IPS DF 6.9 (cell line): ENCODE data around the gene MCF2L2.

Source experiments
- DNase-seq: peaks from one replicate; pipeline ENCODE4 v3.0.0-alpha.2; 2013; ENCODE audit warnings: low read depth, low spot score
- H3K27ac ChIP-seq: one replicate; pipeline ENCODE4 v1.5.1; 2013; ENCODE audit warnings: low read length, control low read depth
- H3K27me3 ChIP-seq: 2 replicates; pipeline ENCODE4 v1.6.1; 2013; ENCODE audit warnings: mild to moderate bottlenecking, low read length; ENCODE audit not compliant: control insufficient read depth, insufficient read depth
- H3K36me3 ChIP-seq: 2 replicates; pipeline ENCODE4 v1.6.1; 2013; ENCODE audit warnings: low read length; ENCODE audit not compliant: control insufficient read depth, insufficient read depth
- H3K4me1 ChIP-seq: 2 replicates; pipeline ENCODE4 v1.6.1; 2013; ENCODE audit warnings: low read length; ENCODE audit not compliant: control insufficient read depth, insufficient read depth
- H3K4me3 ChIP-seq: 2 replicates; pipeline ENCODE4 v1.5.1; 2013; ENCODE audit warnings: mild to moderate bottlenecking, low read length
- H3K9me3 ChIP-seq: 2 replicates; pipeline ENCODE4 v1.6.1; 2013; ENCODE audit warnings: low read length, inconsistent platforms; ENCODE audit not compliant: control insufficient read depth, insufficient read depth
- WGBS: extraction: QIAGEN DNeasy Blood & Tissue Kit; methylation state at CpG from one replicate; pipeline ENCODE4 v1.1.7; 2013; ENCODE audit warnings: mixed read lengths, missing lambda C conversion rate; ENCODE audit not compliant: insufficient read length, insufficient coverage; 5-methylcytosine and 5-hydroxymethylcytosine counted together

MCF2L2 gene

GRCh38 chr3:183261151-183261724 is 167.2 kb downstream of the MCF2L2 start:
- H3K4me1 ChIP-seq: peaks cover 5% of the 10 kb centered on the region; the same call in 1 of the 2 replicates
- DNase-seq: no peak
- no peak overlapping the region for H3K27ac ChIP-seq
- no peaks in the 10 kb centered on the region for H3K36me3 ChIP-seq
- no peak overlapping the region for H3K4me3 ChIP-seq
- H3K9me3 ChIP-seq: no peaks in the 10 kb centered on the region
- no CpG with 5 or more reads among the region's 5 CpGs for WGBS
- no peaks in the 10 kb centered on the region for H3K27me3 ChIP-seq

GRCh38 chr3:183260167-183260904 is 168.1 kb downstream of the MCF2L2 start:
- Histone ChIP-seq H3K4me3 (no peak overlapping the region), H3K9me3 (no peaks in the 10 kb centered on the region), H3K36me3 (no peaks in the 10 kb centered on the region), H3K27ac (no peak overlapping the region), H3K27me3 (no peaks in the 10 kb centered on the region), H3K4me1 (peaks cover 2% of the 10 kb centered on the region; the same call in 1 of the 2 replicates)
- no peak for DNase-seq
- no CpG with 5 or more reads among the region's 7 CpGs for WGBS

DNA sequence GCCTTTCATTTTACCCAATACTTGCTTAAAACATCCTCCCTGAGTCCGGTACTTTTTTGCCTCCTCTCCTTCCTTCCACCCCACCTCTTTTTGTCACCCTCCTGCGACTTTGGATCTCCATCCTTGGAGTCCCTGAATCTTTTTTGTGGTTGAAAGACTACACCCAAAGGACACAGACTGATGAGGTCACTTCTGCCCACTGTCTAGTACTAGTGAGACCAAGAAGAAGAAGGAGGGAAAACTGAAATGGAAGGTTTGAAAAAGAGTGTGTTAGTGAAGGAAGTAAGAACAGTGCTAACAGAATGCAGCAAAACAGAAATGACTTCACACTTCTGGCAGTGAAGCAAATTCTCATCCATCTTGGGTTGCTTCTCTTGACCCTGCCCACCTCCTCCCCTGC is 168.8 kb downstream of the MCF2L2 start:
- no CpG with 5 or more reads among the region's 2 CpGs for WGBS
- Histone ChIP-seq H3K27me3 (no peaks in the 10 kb centered on the region), H3K4me3 (no peak overlapping the region), H3K4me1 (peaks cover 2% of the 10 kb centered on the region; the same call in 1 of the 2 replicates), H3K27ac (no peak overlapping the region), H3K9me3 (no peaks in the 10 kb centered on the region), H3K36me3 (no peaks in the 10 kb centered on the region)
- no peak for DNase-seq

- WGBS: no CpG with 5 or more reads among the region's 3 CpGs
- DNase-seq: no peak
- Histone ChIP-seq H3K4me1 (peaks cover 2% of the 10 kb centered on the region; the same call in 1 of the 2 replicates), H3K27ac (no peak overlapping the region), H3K4me3 (no peak overlapping the region), H3K9me3 (no peaks in the 10 kb centered on the region), H3K27me3 (no peaks in the 10 kb centered on the region), H3K36me3 (no peaks in the 10 kb centered on the region)
Observed at GRCh38 chr3:183259087-183259486, 169.3 kb downstream of the MCF2L2 start.

DNA sequence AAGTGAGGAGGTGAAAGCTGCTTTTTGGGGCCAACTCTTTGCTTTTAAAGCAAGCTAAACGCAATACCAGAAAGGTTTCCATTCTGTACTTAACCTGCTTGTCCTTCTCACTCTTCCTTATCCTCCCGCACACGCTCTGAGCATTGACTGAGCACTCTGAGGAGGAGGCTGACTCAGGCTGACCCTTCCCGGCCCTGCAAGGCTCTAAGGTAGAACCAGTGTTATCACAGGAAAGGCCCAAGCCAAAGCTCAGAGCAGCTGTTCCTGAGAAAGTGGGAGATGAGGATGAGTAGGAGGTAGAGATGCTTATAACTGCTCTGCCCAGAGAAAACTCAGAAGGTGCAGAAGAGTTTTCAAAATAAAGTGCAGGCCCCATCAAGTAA is 173.1 kb downstream of the MCF2L2 start:
- Histone ChIP-seq H3K9me3 (no peaks in the 10 kb centered on the region), H3K27me3 (peaks cover 5% of the 10 kb centered on the region; the same call in 1 of the 2 replicates), H3K4me3 (no peak overlapping the region), H3K36me3 (no peaks in the 10 kb centered on the region), H3K27ac (no peak overlapping the region), H3K4me1 (no peaks in the 10 kb centered on the region)
- DNase-seq: no peak
- WGBS: no CpG with 5 or more reads among the region's 4 CpGs

- no peaks in the 10 kb centered on the region for H3K36me3 ChIP-seq
- H3K9me3 ChIP-seq: no peaks in the 10 kb centered on the region
- DNase-seq: no peak
- peak overlapping the region; percentile 93; the same call in 1 of the 2 replicates for H3K4me3 ChIP-seq
- peaks cover 5% of the 10 kb centered on the region; the same call in 1 of the 2 replicates for H3K27me3 ChIP-seq
- WGBS: no CpG with 5 or more reads among the region's 49 CpGs
- no peaks in the 10 kb centered on the region for H3K4me1 ChIP-seq
- no peak overlapping the region for H3K27ac ChIP-seq
Observed at GRCh38 chr3:183254487-183255347, 173.7 kb downstream of the MCF2L2 start.

- Histone ChIP-seq H3K4me1 (peaks cover 2% of the 10 kb centered on the region; the same call in 1 of the 2 replicates), H3K27me3 (peaks cover 5% of the 10 kb centered on the region; the same call in 1 of the 2 replicates)
Observed at GRCh38 chr3:183253528-183254486, 174.6 kb downstream of the MCF2L2 start.

GRCh38 chr3:183252973-183253527 is 175.4 kb downstream of the MCF2L2 start, which contains the start of gene B3GNT5:
Gene B3GNT5, plus strand, starts transcription at chr3:183253253. Its CDS starts 16,546 bp downstream, at chr3:183269799.
- DNase-seq: no peak
- WGBS: no CpG with 5 or more reads among the region's 43 CpGs
- Histone ChIP-seq H3K4me3 (peak within 1 kb of the TSS; percentile 93), H3K27me3 (peaks cover 5% of the 10 kb centered on the region; the same call in 1 of the 2 replicates), H3K27ac (no peak within 1 kb of the TSS), H3K36me3 (no peaks in the 10 kb centered on the region), H3K9me3 (no peaks in the 10 kb centered on the region), H3K4me1 (peaks cover 2% of the 10 kb centered on the region; the same call in 1 of the 2 replicates)

More at GRCh38 chr3:183253528-183254486, 174.6 kb downstream of the MCF2L2 start:
- Histone ChIP-seq H3K4me3 (peak overlapping the region; percentile 93), H3K27ac (no peak overlapping the region), H3K36me3 (no peaks in the 10 kb centered on the region), H3K9me3 (no peaks in the 10 kb centered on the region)
- DNase-seq: no peak
- WGBS: no CpG with 5 or more reads among the region's 111 CpGs

- Histone ChIP-seq H3K36me3 (no peaks in the 10 kb centered on the region), H3K4me3 (no peak overlapping the region), H3K4me1 (peaks cover 2% of the 10 kb centered on the region; the same call in 1 of the 2 replicates), H3K27me3 (peaks cover 5% of the 10 kb centered on the region; the same call in 1 of the 2 replicates), H3K27ac (no peak overlapping the region), H3K9me3 (no peaks in the 10 kb centered on the region)
- 100% methylated on average over 2 of the region's 5 CpGs for WGBS
- no peak for DNase-seq
Observed at GRCh38 chr3:183252118-183252782, 176.2 kb downstream of the MCF2L2 start.
